Measurements from ENCODE around the gene PTPRB.

DNA sequence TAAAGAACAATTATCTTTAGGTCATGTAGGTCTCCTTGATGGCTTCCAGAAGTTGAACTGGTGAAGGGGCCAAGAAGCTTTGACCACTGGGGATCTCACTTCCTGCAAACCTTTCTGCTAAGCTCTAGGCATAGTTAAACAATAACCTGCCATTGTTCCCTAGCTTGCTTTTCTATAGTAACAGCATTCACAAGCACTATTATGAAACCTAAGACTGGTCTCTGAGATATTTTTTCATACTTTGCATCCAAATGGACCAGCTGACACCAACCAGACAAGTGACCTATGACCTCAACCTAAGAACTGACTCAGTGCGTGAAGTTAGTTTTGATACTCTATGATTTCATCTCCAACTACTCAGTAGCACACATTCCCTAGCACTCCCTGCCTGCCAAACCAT lies 129.1 kb downstream of the PTPRB start:
- TF ChIP-seq, protein P1, sequence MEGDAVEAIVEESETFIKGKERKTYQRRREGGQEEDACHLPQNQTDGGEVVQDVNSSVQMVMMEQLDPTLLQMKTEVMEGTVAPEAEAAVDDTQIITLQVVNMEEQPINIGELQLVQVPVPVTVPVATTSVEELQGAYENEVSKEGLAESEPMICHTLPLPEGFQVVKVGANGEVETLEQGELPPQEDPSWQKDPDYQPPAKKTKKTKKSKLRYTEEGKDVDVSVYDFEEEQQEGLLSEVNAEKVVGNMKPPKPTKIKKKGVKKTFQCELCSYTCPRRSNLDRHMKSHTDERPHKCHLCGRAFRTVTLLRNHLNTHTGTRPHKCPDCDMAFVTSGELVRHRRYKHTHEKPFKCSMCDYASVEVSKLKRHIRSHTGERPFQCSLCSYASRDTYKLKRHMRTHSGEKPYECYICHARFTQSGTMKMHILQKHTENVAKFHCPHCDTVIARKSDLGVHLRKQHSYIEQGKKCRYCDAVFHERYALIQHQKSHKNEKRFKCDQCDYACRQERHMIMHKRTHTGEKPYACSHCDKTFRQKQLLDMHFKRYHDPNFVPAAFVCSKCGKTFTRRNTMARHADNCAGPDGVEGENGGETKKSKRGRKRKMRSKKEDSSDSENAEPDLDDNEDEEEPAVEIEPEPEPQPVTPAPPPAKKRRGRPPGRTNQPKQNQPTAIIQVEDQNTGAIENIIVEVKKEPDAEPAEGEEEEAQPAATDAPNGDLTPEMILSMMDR (IDR thresholded peaks at IDR 0.05) = no peak
- TF ChIP-seq POLR2A (IDR thresholded peaks at IDR 0.05) = no peak
